Aorta (tissue), 5 donors: ENCODE measurements around the gene GCNT2. TPM values are rescaled to one million over a fixed set of nuclear protein-coding genes. Genes with fewer than 3 reads are reported as not detected.

Experiments used
- ATAC-seq: fragments of 200-7000 bp; cut with Tn5 transposase; one replicate; pipeline ENCODE4 v1.9.1; 2022; ENCODE audit warnings: moderate library complexity; ENCODE audit not compliant: low FRiP score
- DNase-seq, 2 donors: peaks; one replicate each; pipeline ENCODE4 v3.0.0-alpha.2; 2020
- H3K27ac ChIP-seq, 2 donors: one replicate each; pipeline ENCODE4 v1.5.1; 2013; ENCODE audit warnings: low read length in 2 of 2, mild to moderate bottlenecking in 2 of 2, moderate library complexity in 2 of 2, control low read depth in 1 of 2, inconsistent platforms in 1 of 2, low read depth in 1 of 2
- H3K27me3 ChIP-seq, 2 donors: one replicate each; pipeline ENCODE4 v1.6.1; 2013; ENCODE audit warnings: control low read depth in 1 of 2, low read length in 1 of 2, mild to moderate bottlenecking in 1 of 2, moderate library complexity in 1 of 2; ENCODE audit not compliant: insufficient read depth in 2 of 2, control insufficient read depth in 1 of 2
- H3K36me3 ChIP-seq, 2 donors: one replicate each; pipeline ENCODE4 v1.6.1; 2013; ENCODE audit warnings: control low read depth in 1 of 2, low read length in 1 of 2, mild to moderate bottlenecking in 1 of 2; ENCODE audit not compliant: insufficient read depth in 2 of 2, control insufficient read depth in 1 of 2
- H3K4me1 ChIP-seq, 2 donors: one replicate each; pipeline ENCODE4 v1.6.1; 2013; ENCODE audit warnings: low read length in 2 of 2, control low read depth in 1 of 2, mild to moderate bottlenecking in 1 of 2, moderate library complexity in 1 of 2; ENCODE audit not compliant: insufficient read depth in 2 of 2, control insufficient read depth in 1 of 2
- H3K4me3 ChIP-seq, 2 donors: one replicate each; pipeline ENCODE4 v1.5.1; 2013; ENCODE audit warnings: low read length in 2 of 2, control low read depth in 1 of 2, mild to moderate bottlenecking in 1 of 2
- H3K9me3 ChIP-seq: one replicate; pipeline ENCODE4 v1.6.1; 2013; ENCODE audit warnings: mild to moderate bottlenecking, low read length; ENCODE audit not compliant: control insufficient read depth
- WGBS, 2 donors: extraction: QIAGEN DNeasy Blood & Tissue Kit; methylation state at CpG; one replicate each; pipeline ENCODE4 v1.1.7; 2013; 5-methylcytosine and 5-hydroxymethylcytosine counted together
- intact Hi-C, 2 donors: fragments of 100-400 bp; cut with DNase I; formaldehyde crosslinking; loops; one replicate each; pipeline versions ENCODE4 v1.14.2 to v1.15.0; 2022
- long read RNA-seq, 2 donors: library from polyadenylated mRNA; unstranded; transcript quantifications; one replicate each; pipeline ENCODE4 v2.0.0, GENCODE V29; 2020 to 2021
- polyA plus RNA-seq, 2 donors: library from polyadenylated mRNA; stranded (reverse); fragments of 200-250 nt; gene quantifications; one replicate each; pipeline ENCODE4 v1.2.3, GENCODE V29; 2013
- total RNA-seq, 2 donors: library from RNA; stranded (reverse); fragmentation: NEBNext Ultra II Directional; extraction: Animal tissue kit (Norgen Biotek cat#: 25700); gene quantifications; one replicate each; pipeline ENCODE4 v1.2.1, GENCODE V29; 2021
- donor health status: healthy with polysubstance abuse.
- donor health status: Bipolar disorder and iron deficiency.
- donor health status: DM: no; HTN: no; CAD: no.
- donor health status: DM: no; HTN: no; CAD: no.
- donor health status: DM: yes; HTN: yes; CAD: no.

The GCNT2 gene
- total RNA-seq (10 to 100 TPM; 14.6 to 18.6 TPM), polyA plus RNA-seq (1 to 10 TPM; 3.4 to 3.9 TPM)
- long read RNA-seq, donor 1, partial matches to known transcripts, result 0 of 10 reads
- long read RNA-seq, donor 1, other reads (novel, unspliced or antisense), result 8 of 10 reads
- long read RNA-seq, donor 2, partial matches to known transcripts, result 0 of 6 reads
- long read RNA-seq, donor 2, other reads (novel, unspliced or antisense), result 5 of 6 reads

DNA sequence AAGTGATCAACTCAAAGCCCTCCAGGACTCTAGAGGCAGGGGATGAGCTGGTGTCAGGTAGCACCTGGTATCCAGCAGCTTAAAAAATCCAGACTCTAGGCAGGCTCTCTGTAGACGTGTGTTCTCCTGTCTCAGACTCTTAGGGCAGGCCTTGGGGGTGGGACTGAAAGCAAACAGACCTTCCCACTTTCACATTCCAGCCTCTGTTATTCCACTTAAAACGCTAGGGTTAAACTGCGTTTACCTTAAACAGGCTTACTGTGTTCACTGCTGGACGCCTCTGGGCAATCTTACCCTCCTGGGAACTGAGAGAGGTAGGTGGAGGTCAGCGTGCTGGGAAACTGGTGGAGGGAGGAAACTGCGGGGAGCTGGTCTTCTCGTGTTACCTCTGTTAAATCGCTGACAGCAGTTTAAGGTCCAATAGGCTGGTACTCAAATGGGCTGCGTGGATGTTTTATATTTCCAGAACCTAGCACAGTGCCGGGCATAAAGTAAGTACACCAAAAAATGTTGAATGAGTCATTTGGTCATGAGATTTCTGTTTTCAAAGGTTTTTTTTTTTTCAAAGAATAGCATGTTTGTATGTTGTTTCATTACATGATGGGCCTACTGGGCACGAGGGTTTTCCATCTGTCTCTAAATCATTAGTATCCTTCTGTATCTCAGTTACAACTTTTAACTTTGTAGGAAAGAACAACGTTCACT lies at the start of gene GCNT2:
GCNT2 (plus strand) TSS at position 248 of the 705 bp plus-strand sequence. CDS start 7,561 bp downstream, outside the sequence.
- no peak for DNase-seq
- H3K27ac ChIP-seq, result peak within 1 kb of the TSS; percentile 57 to 89
- peaks cover 3 to 7% of the 10 kb centered on the region in 2 donors for H3K4me1 ChIP-seq
- intact Hi-C loops, result loop anchor here in 1 of 2 donors (5.0 kb wide), 1 partner anchor 36 kb away; no protein-coding TSS in a partner anchor
- no peaks in the 10 kb centered on the region for H3K36me3 ChIP-seq
- no peak for ATAC-seq
- WGBS, 2 donors, result 7 to 9% methylated on average over 12 of the region's 12 CpGs
- peak within 1 kb of the TSS in 1 of 2 donors; percentile 41 for H3K4me3 ChIP-seq
- H3K9me3 ChIP-seq, result no peaks in the 10 kb centered on the region
- no peaks in the 10 kb centered on the region for H3K27me3 ChIP-seq

DNA sequence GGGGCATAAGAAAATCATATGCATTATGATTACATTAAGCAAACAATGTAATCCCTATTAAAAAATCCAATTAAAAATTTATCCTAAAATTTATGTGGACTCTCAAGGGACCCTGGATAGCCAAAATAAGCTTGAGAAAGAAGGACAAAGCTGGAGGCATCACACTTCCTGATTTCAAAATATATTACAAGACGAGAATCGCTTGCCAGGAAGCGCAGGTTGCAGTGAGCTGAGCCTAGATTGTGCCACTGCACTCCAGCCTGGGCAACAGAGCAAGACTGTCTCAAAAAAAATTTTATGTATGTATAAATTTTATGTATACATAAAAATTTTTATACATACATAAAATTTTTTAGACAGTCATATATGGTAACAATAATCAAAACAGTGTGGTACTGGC lies 48.5 kb upstream of the GCNT2 start:
- DNase-seq (no peak), ATAC-seq (no peak)
- 85 to 86% methylated on average over 3 of the region's 3 CpGs for WGBS, 2 donors
- Histone ChIP-seq H3K27ac (no peak overlapping the region), H3K36me3 (no peaks in the 10 kb centered on the region), H3K4me3 (no peak overlapping the region), H3K4me1 (no peaks in the 10 kb centered on the region), H3K27me3 (no peaks in the 10 kb centered on the region), H3K9me3 (no peaks in the 10 kb centered on the region)
- intact Hi-C loops, result loop anchor here in 1 of 2 donors (10.0 kb wide), 1 partner anchor 322 kb away; no protein-coding TSS in a partner anchor

DNA sequence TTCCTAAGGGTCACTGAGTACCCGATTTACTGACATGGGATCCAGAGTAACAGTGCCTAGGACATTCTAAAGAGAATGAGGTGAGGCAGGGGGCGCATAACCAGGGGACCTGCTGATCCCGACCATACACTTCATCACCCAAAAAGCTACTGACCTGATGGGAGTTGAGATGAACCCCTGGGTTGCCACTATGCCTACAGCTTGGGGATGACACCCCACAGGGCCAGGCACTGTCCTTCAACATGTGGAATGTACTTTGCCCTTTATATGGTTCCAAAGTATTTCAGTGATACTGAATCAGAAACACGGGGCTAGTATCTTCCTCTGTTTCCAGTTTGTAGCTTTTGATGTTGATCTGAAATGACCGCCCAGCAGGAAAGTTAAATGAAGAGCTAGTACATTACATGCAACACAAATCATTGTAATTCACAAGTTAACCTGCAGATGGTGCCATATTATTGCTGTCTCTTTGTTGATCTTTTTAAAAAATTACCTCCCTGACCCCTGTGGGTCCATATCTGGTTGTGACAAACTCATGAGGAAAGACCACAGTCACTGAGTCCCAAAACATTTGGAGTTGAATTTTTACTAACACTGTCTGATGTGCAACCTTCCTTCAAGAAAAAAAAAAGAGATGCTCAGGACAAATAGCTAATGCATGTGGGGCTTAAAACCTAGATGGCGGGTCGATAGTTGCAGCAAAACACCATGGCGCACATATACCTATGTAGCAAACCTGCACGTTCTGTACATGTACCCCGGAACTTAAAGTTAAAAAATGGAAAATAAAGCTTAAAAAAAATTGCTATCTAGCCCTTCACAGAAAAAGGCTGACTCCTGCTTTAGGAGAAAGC lies 42.7 kb upstream of the GCNT2 start:
- ATAC-seq, result no peak
- intact Hi-C loops, result loop anchor here (2.0 to 10.0 kb wide), 2 partner anchors 316 to 590 kb away; no protein-coding TSS in a partner anchor
- WGBS, 2 donors, result 55 to 56% methylated on average over 10 of the region's 10 CpGs

DNA sequence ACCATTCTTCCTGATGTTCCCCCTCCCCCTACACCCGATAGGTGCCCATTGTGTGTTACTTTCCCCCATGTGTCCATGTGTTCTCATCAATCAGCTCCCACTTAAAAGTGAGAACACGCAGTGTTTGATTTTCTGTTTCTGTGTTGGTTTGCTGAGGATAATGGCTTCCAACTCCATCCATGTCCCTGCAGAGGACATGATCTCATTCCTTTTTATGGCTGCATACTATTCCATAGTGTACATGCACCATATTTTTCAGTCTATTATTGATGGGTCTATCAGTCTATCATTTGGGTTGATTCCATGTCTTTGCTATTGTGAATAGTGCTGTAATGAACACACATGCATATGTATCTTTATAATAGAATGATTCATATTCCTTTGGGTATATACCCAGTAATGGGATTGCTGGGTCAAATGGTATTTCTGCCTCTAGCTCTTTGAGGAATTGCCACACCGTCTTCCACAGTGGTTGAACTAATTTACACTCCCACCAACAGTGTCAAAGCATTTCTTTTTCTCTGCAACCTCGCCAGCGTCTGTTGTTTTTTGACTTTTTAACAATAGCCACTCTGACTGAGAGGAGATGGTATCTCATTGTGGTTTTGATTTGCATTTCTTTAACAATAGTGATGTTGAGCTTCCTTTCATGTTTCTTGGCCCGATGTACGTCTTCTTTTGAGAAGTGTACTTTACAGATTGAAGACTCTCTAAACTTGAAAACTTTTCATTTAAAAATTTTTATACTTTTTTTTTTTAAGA lies 41.0 kb upstream of the GCNT2 start:
- Histone ChIP-seq H3K27ac (no peak overlapping the region), H3K4me1 (no peaks in the 10 kb centered on the region), H3K4me3 (no peak overlapping the region), H3K9me3 (no peaks in the 10 kb centered on the region), H3K36me3 (no peaks in the 10 kb centered on the region), H3K27me3 (no peaks in the 10 kb centered on the region)
- WGBS, 2 donors, result 80 to 82% methylated on average over 7 of the region's 7 CpGs
- intact Hi-C loops, result loop anchor here (2.0 to 10.0 kb wide), 3 partner anchors 315 to 589 kb away; no protein-coding TSS in a partner anchor
- no peak for ATAC-seq
- no peak for DNase-seq

More for the DNA sequence above, 42.7 kb upstream of the GCNT2 start:
- no peaks in the 10 kb centered on the region for H3K4me1 ChIP-seq
- no peaks in the 10 kb centered on the region for H3K36me3 ChIP-seq
- H3K27ac ChIP-seq, result no peak overlapping the region
- no peak overlapping the region for H3K4me3 ChIP-seq
- H3K9me3 ChIP-seq, result no peaks in the 10 kb centered on the region
- no peak for DNase-seq
- no peaks in the 10 kb centered on the region for H3K27me3 ChIP-seq

DNA sequence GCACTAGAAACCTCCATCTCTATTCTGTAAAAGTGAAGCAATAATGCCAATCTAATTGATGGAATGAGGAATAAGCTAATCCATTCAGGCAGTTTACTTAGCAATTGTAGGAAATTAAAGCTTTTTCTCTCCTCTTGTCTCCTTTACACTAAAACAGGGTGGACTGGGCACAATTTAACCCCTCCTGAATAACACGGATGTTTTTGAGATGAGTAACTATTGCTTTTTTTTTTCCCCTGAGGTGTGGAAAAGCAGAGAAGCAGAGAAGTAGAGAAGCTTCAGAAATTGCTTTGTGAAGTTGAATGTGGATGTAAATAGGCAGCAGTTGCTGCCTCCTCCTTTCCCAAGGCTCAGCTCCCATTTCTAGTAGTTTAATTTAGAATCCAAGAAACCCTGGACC lies 40.0 kb upstream of the GCNT2 start:
- intact Hi-C loops, result loop anchor here in 1 of 2 donors (2.0 kb wide), 1 partner anchor 320 kb away; no protein-coding TSS in a partner anchor
- no peaks in the 10 kb centered on the region for H3K9me3 ChIP-seq
- no peaks in the 10 kb centered on the region for H3K27me3 ChIP-seq
- no peaks in the 10 kb centered on the region for H3K36me3 ChIP-seq
- no peak overlapping the region for H3K4me3 ChIP-seq
- WGBS, 2 donors, result 32 to 36% methylated on average over 1 of the region's 1 CpG
- no peak overlapping the region for H3K27ac ChIP-seq
- ATAC-seq, result no peak
- no peaks in the 10 kb centered on the region for H3K4me1 ChIP-seq
- DNase-seq, result no peak

DNA sequence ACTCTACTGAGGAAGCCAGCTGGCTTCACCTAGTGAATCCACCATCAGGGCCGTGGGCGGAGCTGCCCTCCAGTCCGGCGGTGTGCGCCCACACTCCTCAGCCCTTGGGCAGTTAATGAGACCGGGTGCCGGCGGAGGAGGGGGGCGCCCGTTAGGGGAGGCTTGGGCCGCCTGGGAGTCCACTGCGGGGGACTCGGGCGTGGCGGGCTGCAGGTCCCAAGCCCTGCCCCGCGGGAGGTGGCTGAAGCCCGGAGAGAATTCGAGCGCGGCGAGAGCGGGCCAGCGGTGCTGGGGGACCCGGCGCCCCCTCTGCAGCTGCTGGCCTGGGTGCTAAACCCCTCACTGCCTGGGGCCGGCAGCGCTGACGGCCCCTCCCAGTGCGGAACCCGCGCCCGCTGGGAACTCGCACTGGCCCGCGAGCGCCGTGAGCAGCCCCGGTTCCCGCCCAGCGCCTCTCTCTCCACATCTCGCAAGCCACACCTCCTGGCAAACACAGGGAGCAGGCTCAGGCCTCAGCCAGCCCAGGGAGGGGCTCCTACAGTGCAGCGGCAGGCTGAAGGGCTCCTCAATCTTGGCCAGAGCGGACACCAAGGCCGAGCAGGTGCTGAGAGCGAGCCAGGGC lies 38.4 kb upstream of the GCNT2 start:
- H3K36me3 ChIP-seq, result no peaks in the 10 kb centered on the region
- whole genome bisulfite sequencing, 2 donors, result 95 to 96% methylated on average over 37 to 46 of the region's 46 CpGs
- H3K27ac ChIP-seq, result no peak overlapping the region
- ATAC-seq, result no peak
- H3K4me3 ChIP-seq, result no peak overlapping the region
- intact Hi-C loops, result no loop called here
- no peak for DNase-seq
- no peaks in the 10 kb centered on the region for H3K9me3 ChIP-seq
- no peaks in the 10 kb centered on the region for H3K27me3 ChIP-seq
- H3K4me1 ChIP-seq, result no peaks in the 10 kb centered on the region

DNA sequence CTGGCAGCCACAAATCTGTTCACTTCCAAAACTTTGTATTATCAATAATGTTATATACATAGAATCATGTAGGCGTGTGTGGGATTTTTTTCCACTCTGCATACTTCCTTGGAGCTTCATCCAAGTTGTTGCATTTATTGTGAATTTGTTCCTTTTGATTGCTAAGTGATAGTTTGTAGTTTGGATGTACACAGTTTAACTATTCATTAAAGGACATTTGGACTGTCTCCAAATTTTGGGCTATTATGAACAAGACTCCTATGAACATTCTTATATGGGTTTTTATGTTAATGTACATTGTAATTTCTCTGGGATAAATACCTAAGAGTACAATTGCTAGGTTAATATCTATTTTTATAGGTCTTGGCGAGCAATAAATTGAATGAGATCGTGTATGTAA lies 36.2 kb upstream of the GCNT2 start:
- DNase-seq (no peak), ATAC-seq (no peak)
- Histone ChIP-seq H3K4me1 (no peaks in the 10 kb centered on the region), H3K36me3 (no peaks in the 10 kb centered on the region), H3K27me3 (no peaks in the 10 kb centered on the region), H3K9me3 (no peaks in the 10 kb centered on the region), H3K27ac (no peak overlapping the region), H3K4me3 (no peak overlapping the region)
- WGBS, 2 donors, result 63 to 70% methylated on average over 3 of the region's 3 CpGs
- intact Hi-C loops, result no loop called here

DNA sequence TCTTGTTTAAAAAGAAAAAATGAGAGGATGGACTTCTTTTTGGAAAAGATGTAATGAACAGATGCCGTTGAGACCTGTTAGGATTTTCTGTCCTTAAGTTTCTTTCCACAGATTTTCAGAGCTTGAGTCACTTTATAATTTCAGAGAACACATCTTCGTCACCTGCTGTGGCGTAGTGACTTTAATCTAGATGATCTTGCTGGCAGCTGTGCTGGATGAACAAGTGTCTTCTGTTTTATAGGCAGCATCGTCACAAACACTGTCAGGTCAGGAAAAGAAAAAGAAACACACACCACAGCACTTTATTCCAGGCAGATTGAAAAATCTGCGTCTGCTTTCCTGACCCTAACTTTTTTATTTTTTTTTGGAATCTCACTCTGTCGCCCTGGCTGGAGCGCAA lies 35.7 kb upstream of the GCNT2 start:
- intact Hi-C loops, result no loop called here

More for the DNA sequence above, 35.7 kb upstream of the GCNT2 start:
- 79 to 83% methylated on average over 7 of the region's 7 CpGs for WGBS, 2 donors
- no peak overlapping the region for H3K4me3 ChIP-seq
- H3K4me1 ChIP-seq, result no peaks in the 10 kb centered on the region
- no peaks in the 10 kb centered on the region for H3K27me3 ChIP-seq
- no peak overlapping the region for H3K27ac ChIP-seq
- no peaks in the 10 kb centered on the region for H3K9me3 ChIP-seq
- DNase-seq (no peak), ATAC-seq (no peak)
- no peaks in the 10 kb centered on the region for H3K36me3 ChIP-seq
